GM21825 (cell line): ENCODE results near the gene SLIT3.

ENCODE experiments used
- ATAC-seq: cut with Tn5 transposase; IDR thresholded peaks from one replicate; pipeline ENCODE4 v1.9.1; 2021; ENCODE audit warnings: mild to moderate bottlenecking, moderate library complexity; ENCODE audit not compliant: unreplicated experiment

The SLIT3 gene

DNA sequence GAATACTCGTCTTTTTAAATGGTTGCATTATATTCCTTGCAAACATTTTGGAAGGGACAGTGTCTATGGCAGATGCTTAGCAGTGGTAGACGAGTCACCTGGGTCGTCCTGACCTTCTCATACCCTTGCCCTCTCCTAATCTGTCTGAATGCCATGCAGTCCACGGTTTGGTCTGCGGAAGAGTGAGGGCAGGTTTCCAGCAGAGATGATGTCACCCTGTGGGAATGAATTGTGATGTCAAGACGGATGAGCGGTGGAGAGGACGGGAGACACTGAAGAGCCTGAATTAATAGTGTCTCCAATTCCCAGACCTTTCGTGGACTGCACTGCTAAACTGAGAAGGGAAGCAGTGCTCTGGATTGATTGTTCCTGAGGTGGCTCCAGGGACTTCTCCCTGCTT, 392.7 kb downstream of the SLIT3 start:
- no peak for ATAC-seq

DNA sequence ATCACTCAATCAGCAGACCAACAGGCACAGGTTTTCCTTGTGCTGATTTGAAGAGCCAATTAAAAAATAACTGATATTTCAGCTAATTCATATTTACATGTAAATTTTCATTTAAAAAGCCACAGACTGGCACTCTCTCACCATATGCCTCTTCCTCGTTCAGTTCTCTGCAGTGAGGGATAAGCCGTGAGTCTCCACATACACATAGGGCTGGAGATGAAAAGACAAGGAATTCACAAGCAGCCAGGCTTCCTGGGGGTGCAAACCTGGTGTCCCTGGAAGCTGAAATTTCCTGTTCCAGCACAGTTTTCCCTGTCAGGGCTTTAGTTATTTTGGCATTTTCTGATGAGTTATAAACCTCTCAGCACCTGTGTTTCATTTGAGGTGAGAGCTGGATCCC, 397.9 kb downstream of the SLIT3 start:
- no peak for ATAC-seq

DNA sequence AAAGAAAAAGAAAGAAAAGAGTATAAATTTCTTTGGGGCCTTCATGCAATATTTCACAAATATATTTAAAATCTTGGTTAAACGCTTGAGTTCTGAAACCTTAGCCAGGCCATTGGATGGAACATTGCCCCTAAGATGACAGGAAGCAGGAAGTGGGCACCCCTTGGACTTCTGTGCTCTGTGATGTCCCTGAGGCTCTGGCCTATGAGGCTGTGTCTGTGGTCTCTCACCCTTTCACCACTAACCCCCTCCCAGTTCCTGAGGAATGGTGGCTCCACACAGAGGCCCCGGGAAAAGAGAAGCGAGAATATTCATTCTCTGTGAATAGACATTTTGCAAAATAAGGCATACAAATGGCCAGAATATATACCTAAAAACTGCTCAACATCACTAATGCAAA, 401.3 kb downstream of the SLIT3 start:
- ATAC-seq = no peak

DNA sequence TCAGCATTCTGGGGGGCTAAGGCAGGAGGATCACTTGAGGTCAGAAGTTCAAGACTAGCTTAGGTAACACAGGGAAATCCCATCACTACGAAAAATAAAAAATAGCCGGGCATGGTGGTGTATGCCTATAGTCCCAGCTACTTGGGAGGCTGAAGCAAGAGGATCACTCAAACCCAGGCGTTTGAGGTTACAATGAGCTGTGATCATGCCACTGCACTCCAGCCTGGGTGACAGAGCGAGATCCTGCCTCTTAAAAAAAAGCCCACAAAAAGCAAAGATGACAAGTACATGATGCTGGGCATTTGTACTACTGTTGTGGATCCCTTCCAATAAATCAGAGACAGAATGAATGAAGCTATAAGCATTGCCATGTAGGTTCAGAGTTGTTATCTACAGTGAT, 401.7 kb downstream of the SLIT3 start:
- no peak for ATAC-seq

DNA sequence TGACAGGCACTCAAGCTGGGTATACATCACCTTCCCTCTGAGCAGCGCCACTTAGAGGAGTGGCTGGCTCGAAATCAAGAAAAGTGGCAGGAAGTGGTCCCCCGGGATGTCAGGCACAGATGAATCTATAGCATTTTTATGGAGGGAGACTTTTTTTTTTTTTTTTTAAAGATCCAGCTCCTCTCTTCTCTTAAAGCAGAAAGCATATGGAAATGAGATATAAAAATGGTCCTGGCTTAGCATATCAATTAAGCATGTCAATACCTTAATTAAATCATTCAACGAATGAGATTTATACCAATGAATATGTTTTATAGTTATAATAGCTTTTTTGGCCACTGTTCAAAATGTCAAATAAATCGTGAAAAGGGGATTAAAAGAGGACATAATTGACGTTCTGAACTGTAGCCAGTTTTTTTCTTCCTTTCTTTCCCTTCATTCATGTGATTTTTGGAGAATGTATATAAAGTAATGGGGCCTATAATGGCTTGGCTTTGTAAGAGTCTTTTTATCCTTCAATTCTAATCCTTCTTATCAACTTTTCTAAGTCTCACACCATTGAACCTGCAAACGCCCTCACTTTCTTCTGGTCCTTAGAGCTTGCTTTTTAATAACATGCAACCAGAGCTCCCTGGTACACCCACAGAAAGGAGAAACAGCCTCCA, 402.6 kb downstream of the SLIT3 start:
- ATAC-seq = no peak

DNA sequence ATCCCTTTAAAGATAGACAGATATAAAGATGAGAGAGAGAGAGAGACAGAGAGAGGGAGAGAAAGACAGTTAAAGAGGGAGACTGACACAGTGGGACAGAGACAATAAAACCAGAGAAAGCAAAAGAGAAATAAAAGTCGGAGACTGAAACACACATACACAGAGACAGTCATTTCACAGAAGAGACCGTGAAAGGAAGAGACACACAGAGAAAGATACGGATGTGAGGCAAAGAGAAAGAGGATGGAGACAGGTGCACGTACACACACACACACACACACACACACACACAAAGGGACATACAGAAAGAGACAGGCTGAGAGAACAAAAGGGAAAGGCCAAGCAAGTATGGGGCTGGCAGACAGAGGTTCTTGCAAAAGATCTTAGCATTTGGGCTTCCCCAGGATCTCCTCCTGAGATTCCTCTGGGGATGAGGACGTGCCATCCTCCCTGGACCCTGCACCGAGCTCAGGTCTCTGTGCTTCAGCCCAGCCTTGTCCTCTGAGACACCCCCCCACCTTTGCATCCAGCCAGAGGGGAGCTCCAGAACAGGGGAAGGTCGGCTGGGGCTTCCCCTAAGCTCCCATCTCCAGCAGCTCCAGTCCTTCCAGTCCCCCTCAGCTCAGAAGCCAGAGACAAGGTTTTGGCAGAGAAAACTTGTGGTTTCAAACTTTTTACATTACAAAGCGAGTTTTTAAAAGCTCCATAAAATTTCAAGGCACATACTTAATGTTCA, 403.4 kb downstream of the SLIT3 start:
- ATAC-seq = no peak

DNA sequence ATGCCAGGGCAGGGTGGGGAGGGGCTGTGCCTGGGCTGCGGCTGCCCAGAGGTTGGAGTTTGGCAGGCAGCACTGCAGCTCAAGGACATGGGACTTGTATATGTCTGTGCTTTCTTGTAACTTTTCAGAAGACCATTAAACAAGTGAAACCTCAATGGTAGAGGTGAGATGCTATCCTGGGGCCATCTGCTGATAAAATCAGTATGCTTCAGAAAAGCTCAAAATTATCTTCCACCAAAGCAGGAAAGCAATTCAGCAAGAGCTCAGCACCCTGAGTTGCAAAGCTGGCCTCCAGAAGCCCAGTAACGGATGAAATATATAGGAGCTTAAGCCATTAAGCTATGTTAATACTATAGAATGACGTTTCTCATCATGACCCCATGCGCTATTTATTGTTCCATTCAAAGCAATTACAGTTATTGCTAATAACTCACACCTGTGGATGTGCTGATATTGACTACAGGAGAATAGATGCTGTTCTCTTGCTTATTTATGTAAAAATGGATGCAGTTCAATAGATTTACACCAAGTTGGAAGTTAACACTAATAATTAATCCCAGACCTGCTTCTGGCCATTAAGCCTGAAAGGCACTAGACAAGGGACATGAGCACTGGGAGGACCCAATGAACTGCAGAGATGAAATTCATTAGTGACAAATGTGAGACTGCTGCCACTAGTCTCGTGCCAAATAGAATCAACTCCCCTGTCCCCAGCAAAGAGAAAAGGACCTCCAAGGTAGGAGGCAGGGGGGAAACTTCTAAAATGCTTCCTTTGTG, 405.5 kb downstream of the SLIT3 start:
- ATAC-seq = no peak

DNA sequence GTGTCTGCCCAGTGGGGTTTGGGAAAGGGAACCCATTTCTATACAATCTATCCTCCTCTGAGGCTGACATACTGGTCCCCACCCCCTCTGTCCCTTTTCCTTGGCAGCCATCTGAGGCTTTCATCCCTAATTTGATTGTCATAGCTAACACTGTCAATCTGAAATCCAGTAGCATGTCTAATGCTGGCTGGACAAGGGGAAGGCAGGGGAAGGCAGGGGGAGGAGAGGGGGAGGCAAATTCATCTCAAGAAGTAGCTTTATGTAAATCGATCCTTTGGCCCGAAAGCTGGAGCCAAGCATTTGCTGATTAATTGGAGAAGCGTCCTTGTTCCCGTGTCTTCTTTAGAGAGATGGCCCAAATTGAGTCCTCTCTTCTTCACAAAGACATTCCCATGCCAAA, 407.7 kb downstream of the SLIT3 start:
- ATAC-seq = no peak

DNA sequence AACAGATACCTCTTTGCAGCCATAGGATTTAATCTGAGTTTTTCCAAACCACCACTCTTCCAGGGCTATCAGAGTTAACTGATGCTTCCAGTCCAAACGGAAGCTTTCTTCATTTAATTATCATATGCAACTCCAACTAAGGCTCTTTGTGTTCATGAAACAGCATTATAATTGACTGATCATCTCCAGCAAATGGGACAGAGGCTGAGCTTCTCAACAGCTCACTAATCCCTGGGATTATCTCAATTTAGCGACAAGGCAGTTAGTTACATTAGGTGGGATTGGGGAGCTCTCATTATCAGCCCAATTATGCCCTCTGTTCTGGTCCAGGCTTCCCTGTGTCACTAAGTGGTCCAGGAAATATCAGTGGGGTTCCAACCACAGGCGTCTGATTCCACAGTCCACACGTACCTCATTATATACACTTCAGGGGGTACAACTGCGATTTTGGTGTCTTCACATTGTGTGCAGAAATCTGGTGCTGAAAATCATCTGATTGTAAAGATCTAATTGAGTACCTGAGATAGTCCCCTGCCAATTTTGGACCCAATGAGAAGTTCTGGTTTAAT, 408.2 kb downstream of the SLIT3 start:
- no peak for ATAC-seq

DNA sequence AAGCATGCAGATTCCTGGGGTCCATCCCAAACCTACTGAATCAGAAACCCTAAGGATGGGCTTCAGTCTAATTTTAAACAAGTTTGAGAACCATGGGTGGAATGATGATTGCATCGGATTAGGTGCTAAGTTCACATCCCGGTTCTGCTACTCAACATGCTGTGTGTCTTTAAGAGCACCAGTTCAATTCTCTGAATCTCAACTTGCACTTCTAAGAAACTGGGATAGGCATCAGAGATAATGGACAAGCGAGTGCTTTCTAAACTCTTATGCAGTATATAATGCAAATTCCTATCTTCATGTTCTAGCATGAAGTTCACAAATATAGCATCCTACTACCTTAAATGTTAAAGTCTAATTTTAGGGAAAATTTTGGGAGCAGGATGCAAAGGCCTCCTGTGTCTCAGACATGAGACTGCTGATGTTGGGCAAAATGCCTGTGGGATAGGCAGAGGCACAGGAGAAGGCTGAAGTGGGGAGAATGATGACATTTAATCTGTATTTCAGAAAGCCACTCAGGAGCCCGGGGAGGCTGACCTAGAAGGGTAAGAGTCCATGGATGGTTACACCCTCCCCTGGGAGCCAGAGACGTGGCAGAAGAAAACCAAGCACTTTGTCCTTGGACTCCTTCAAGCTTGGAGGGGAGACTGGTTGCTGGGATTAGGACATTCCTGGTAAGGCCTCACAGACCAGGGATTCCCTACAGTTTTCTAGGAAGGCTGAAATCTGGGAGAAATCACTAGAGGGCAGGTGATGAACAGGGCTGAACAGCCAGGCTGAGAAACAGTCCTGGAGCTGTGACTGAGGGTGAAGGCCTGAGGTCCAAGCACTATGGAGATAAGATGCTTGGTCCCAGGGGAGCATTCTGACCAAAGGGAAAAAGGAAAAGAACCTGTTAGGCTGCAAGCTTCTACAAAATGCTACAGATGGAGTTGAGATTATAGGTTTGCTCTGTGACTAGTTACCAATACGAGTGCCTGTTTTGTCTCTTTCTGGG, 409.8 kb downstream of the SLIT3 start:
- no peak for ATAC-seq

DNA sequence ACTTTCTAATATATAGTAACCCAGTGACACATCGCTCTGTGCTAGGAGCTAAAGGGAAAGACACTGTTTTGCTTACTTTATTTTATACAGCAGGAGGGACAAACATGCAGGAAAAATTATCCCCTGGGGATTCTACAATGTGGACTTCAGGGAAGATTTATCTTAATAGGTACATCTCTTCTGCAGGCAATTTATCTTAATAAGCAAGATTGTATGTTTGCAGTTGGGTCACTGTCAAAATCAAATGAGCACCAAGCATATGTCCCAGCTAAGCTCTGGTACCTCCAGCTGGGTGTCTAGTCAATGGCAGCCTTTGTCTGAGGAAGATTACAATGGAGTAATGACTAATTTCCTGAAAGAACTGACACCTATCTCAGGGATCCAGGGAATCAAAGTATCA, 411.9 kb downstream of the SLIT3 start:
- ATAC-seq = no peak

DNA sequence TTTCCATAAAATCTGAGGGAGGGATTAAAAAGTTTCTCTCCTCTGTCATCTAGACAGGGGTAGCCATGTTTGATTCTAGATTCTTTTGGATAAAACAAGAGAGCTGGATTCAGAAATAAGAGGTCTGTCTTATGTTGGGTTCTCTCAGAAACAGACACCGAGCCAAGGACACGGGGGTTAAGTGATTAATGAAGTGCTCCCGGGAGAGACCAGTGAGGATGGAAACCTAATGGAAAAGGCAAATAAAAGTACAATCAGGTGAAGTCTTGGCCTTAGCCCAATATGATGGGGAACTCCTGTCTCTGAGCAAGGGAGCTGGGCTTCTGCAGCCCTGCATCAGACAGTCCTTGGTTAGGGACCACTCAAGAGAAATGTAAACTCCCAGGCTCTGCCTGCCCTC, 413.0 kb downstream of the SLIT3 start:
- ATAC-seq = no peak

DNA sequence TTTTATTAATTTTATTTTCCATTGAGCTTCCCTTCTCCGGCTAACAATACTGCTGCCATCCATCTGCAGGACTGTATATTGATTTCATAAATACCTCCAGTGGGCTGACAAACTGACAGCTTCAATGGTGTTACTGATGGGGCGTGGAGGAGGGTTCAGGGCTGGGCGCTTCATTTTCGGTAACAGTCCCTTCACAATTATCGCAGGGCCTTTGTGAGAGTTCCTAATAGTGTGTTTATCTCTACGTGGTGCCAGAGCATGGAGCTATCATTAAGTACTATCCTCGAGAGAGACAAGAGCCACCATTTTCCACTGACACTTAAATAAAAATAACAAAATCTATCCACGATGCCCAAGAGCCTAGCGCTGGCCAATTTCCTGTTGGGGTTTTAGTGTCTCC, 414.8 kb downstream of the SLIT3 start:
- no peak for ATAC-seq

DNA sequence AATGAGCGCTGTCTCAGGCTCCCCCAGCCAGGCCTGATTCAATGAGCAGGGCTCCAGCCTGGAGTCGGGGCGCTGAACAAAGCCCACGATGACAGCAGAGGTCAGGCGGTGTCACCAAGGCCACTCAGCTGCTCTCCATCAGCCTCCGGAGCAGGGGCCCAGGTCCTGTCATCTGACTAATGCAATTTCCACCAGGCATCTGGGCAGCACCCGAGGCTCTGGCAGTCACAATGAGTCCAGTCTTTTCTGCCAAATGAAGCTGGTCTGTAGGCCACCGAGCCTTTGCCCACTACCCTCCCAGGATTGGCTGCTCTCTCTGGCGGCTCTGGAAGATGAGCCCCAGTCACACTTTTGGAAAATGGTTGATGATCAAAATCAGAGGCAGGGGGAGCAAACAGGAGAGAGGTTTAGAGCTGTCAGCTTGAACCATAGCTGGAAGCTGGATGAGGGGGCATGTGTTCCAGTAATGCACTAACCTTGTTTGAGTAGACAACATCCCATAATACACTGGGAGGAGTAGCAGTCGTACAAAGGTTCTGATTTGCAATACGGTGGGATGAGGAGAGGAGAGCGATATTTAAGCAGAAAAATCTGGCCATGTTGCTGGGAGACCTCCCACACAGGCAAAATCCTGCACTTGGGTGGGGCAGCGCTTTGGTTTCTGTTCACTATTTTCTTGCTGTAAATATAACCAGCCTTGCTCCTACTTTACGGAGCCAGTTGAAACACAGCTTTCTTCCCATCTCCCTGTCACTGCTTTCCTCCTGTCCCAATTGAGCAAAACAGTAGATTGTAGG, 415.4 kb downstream of the SLIT3 start:
- ATAC-seq = no peak

DNA sequence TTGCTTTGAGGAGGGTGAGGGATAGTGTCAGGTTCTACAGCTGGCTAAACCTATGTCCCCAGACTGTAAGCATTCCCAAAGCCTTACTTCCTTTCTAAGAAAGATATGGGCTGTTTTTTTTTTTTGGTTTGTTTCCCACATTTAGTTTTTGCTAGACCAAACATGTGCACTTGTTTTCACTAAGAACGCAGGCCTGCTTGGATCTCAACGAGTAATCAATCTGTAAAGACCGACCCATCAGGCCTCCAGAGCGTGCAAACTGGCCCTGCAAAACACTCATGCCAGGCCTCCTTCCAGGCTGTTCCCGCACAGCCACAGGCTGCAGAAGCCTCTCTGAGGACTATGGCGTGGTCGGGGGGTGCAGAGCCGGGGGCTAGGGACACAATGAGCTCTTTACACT, 416.9 kb downstream of the SLIT3 start:
- no peak for ATAC-seq

DNA sequence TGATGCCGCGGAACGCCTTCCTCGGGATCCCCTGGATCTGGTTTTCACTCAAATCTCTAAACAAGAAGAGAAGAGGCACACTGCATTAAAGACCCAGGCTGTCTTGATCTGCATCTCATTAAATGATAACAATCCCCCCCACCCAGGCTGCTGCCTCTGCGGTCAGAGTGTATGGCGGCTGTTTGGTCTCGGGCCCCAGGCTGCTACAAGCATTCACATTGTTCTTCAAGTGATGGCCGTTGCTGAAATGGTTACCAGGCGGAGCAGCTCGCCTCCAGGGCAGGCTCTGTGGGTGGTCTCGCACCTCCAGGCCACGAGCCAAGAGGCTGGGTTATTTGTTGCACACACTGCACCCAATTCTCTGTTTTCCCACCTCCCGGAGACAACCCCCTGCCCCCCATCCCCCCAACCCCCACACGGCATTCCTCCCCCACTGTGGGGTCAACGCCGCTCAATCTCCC, 417.6 kb downstream of the SLIT3 start:
- no peak for ATAC-seq

DNA sequence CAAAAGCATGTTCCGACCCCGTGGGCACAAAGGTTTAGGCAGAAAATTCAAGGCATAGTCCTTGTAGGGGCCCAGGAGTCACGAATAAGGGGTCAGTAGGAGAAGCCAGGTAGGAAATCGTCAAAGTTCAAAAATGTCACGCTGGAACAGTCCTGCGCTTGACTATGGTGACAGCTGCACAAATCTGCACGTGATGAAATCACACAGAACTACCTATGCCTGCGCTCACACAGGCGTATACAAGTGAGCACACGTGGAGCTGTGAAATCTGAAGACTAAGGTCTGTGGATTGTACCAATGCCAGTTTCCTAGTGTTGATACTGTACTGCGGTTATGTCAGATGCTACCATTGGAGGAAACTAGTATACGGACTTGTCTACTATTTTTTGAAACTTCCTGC, 418.7 kb downstream of the SLIT3 start:
- ATAC-seq = no peak

DNA sequence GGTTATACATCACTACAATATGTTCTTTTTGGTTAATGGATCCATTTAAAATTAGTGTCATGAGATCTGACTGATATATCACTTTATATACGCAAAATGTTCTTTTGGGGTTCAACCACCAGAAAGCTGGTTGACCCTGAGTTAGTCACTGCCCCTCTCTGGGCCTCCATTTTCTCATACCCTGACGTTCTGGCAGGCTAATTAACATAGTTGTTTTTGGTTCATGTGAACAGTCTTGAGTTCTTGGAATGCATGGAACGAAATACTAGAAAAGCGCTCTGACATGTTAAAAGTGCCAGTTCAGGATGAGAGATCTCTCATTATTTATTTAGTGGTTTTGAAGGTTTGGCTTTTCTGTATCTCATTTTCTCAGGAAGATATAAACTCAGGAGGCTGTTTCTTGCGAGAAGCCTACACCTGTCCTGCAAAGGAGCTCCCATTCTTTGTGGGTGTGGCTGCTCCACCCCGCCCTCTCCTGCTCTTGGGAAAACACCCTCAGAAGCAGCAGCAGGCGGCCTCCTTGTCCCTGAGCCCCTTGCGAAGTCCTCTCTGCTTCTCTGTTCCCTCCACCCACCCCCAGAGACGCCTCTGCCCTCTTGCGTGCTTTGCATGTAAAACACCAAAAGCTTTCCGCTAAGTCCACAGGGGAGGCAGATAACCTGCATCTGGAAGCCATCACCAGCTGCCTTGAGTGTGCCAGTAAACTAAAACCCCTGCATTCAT, 419.4 kb downstream of the SLIT3 start:
- ATAC-seq = no peak

DNA sequence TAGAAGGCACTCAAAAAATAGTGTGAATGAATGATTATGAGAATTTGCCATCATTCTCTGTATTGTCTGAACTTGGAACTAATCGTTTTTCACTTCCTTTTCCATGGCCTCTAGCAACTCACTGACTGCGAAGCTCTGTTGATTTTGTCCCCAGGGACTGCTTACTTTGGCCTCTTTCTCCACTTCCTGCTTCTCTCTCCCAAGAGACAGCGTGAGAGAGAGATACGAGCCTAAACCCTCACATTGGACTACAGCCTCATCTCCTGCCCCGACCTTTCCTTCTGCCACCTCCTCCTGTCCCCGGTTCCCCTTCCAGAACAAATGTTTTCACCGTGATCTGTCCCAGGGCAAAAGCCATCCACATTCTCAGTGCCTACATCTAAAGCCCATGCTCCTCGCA, 421.0 kb downstream of the SLIT3 start:
- ATAC-seq = peak; percentile 91
